B cell (primary cell): ENCODE data around the gene JARID2.

ENCODE experiments used
- CTCF ChIP-seq: fragments of 200-600 bp; IDR thresholded peaks from one replicate; pipeline ENCODE4 v1.8.0; 2022; ENCODE audit warnings: antibody characterized with exemption, mild to moderate bottlenecking
- EZH2 ChIP-seq: IDR thresholded peaks from 2 replicates; pipeline ENCODE4 v1.6.1; 2012; ENCODE audit warnings: borderline replicate concordance, low read depth, mild to moderate bottlenecking, moderate library complexity, low read length; ENCODE audit not compliant: insufficient read depth, poor library complexity, severe bottlenecking

GRCh38 chr6:15213838-15214400 is 31.9 kb upstream of the JARID2 start:
- TF ChIP-seq CTCF (no peak), EZH2 (no peak)
